Lower lobe of right lung (tissue), 2 donors: ENCODE measurements around the gene ADIPOR1. TPM values are rescaled to one million over a fixed set of nuclear protein-coding genes. Genes with fewer than 3 reads are reported as not detected.
"Not testable (repeated sequence)": the region's sequence is repeated elsewhere in the genome, so short reads cannot be mapped to it uniquely, and the experiment has no call there.

ENCODE experiments used
- ATAC-seq, 2 donors: fragments of 200-7000 bp; cut with Tn5 transposase; one replicate each; pipeline ENCODE4 v1.9.1; 2020 to 2022; ENCODE audit warnings: mild to moderate bottlenecking in 2 of 2, moderate library complexity in 2 of 2
- DNase-seq: peaks from one replicate; pipeline ENCODE4 v3.0.0-alpha.2; 2020
- H3K27ac ChIP-seq: fragments of 200-600 bp; one replicate; pipeline ENCODE4 v1.8.0; 2022
- H3K27me3 ChIP-seq: fragments of 200-600 bp; one replicate; pipeline ENCODE4 v1.8.0; 2022; ENCODE audit warnings: low read depth
- H3K36me3 ChIP-seq: fragments of 200-600 bp; one replicate; pipeline ENCODE4 v1.8.0; 2022; ENCODE audit warnings: mild to moderate bottlenecking
- H3K4me1 ChIP-seq: fragments of 200-600 bp; one replicate; pipeline ENCODE4 v1.8.0; 2022
- H3K4me3 ChIP-seq: fragments of 200-600 bp; one replicate; pipeline ENCODE4 v1.8.0; 2022; ENCODE audit warnings: mild to moderate bottlenecking
- H3K9me3 ChIP-seq: fragments of 200-600 bp; one replicate; pipeline ENCODE4 v1.8.0; 2022
- intact Hi-C: fragments of 100-400 bp; cut with DNase I; formaldehyde crosslinking; loops from one replicate; pipeline ENCODE4 v1.11.0; 2022
- total RNA-seq: library from RNA; stranded (reverse); fragmentation: NEBNext Ultra II Directional; extraction: Animal tissue kit (Norgen Biotek cat#: 25700); gene quantifications from one replicate; pipeline ENCODE4 v1.2.1, GENCODE V29; 2021
- TF ChIP-seq, protein P1 (sequence below): fragments of 200-600 bp; IDR thresholded peaks from one replicate; pipeline ENCODE4 v1.8.0; 2022; ENCODE audit warnings: antibody characterized with exemption, mild to moderate bottlenecking
- donor health status: DM: no; HTN: yes; CAD: no; lungs with severe emphysema.

ADIPOR1 gene
- total RNA-seq, 1 donor from 2014 or later, result 110 TPM

DNA sequence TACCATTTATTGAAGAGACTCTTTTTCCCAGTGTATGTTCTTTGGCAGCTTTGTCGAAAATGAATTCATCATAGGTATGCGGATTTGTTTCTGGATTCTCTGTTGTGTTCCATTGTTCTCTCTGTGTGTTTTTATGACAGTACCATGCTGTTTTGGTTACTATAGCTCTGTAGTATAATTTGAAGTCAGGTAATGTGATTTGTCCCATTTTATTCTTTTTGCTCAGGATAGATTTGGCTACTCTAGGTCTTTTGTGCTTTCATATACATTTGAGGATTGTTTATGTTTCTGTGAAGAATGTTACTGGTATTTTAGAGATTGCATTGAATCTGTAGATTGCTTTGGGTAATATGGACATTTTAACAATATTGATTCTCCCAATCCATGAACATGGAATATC is 25.6 kb downstream of the ADIPOR1 start:
- no peaks in the 10 kb centered on the region for H3K36me3 ChIP-seq
- intact Hi-C loops, result no loop called here
- no peak overlapping the region for H3K4me3 ChIP-seq
- TF ChIP-seq, protein P1, sequence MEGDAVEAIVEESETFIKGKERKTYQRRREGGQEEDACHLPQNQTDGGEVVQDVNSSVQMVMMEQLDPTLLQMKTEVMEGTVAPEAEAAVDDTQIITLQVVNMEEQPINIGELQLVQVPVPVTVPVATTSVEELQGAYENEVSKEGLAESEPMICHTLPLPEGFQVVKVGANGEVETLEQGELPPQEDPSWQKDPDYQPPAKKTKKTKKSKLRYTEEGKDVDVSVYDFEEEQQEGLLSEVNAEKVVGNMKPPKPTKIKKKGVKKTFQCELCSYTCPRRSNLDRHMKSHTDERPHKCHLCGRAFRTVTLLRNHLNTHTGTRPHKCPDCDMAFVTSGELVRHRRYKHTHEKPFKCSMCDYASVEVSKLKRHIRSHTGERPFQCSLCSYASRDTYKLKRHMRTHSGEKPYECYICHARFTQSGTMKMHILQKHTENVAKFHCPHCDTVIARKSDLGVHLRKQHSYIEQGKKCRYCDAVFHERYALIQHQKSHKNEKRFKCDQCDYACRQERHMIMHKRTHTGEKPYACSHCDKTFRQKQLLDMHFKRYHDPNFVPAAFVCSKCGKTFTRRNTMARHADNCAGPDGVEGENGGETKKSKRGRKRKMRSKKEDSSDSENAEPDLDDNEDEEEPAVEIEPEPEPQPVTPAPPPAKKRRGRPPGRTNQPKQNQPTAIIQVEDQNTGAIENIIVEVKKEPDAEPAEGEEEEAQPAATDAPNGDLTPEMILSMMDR, result no peak
- DNase-seq (no peak), ATAC-seq (no peak)
- no peaks in the 10 kb centered on the region for H3K9me3 ChIP-seq
- no peaks in the 10 kb centered on the region for H3K4me1 ChIP-seq
- no peaks in the 10 kb centered on the region for H3K27me3 ChIP-seq
- no peak overlapping the region for H3K27ac ChIP-seq

DNA sequence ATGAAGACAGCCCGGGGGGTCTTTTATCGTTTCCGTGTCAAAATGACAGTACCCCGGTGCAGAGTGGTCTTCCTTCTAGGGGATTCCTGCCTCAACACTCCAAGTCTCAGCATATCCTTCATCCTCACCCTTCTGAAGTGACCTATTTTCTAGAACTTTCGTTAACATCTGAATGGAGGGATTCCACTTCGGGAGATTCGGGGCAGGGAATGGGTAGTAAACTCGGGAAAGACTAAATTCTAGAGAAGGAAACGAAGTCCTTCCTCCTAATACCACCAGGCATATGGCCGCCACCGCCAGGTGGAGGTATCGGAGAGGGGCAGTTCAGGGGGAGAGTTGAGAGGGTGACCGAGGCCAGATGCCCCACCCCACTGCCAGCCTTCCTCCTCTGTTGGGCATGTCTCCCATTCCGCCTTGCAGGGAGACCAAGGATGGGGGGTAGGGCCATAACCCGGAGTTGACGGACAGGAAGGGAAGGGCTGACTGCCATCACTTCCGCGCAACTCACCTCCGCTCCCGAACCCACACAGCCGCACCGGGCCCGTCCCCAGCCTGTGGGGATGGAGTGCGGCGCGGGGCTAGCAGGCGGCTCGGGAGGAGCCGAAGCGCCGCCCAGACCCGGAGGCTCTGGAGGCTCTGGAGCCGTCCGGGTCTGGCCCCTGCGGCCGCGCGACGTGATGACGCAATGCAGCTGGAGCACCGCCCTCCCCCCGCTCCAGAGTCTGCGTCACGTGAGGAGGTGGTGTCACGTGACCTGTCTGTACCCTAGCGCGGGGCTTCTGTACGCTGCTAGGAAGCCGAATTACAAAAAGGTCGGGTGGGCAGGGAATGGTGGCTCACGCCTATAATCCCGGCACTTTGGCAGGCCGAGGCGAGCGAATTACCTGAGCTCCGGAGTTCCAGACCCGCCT is 31.3 kb downstream of the ADIPOR1 start, which contains the start of gene KLHL12:
KLHL12 (minus strand) TSS at position 654 of the 911 bp plus-strand sequence. CDS start 2,072 bp downstream, outside the sequence.
- peaks cover 21% of the 10 kb centered on the region for H3K36me3 ChIP-seq
- TF ChIP-seq, protein P1, result peak; percentile 56
- peak; percentile 99 for ATAC-seq
- peak within 1 kb of the TSS; percentile 81 for H3K4me3 ChIP-seq
- peaks cover 28% of the 10 kb centered on the region for H3K4me1 ChIP-seq
- DNase-seq, result peak; percentile 98
- peak within 1 kb of the TSS; percentile 94 for H3K27ac ChIP-seq
- H3K27me3 ChIP-seq, result no peaks in the 10 kb centered on the region
- intact Hi-C loops, result no loop called here
- no peaks in the 10 kb centered on the region for H3K9me3 ChIP-seq

DNA sequence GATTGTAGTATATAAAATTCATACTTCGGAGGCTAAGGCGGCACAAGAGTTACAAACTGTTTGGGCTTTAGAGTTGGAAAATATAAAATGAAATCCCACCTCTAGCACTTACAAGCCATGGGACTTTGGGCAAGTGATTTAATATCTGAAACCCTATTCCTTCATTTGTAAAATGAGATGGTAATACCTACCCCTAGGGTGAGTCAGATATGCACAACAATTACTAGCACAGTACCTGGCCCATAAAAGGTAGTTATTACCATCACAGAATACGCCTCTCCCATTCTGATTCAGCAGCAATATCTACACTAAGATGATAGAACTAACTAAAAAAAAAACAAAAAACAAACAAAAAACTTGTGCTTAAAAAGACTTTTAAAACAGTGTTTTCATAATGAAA is 34.6 kb downstream of the ADIPOR1 start:
- Histone ChIP-seq H3K36me3 (peaks cover 35% of the 10 kb centered on the region), H3K4me1 (peaks cover 28% of the 10 kb centered on the region), H3K27me3 (no peaks in the 10 kb centered on the region), H3K27ac (no peak overlapping the region), H3K9me3 (no peaks in the 10 kb centered on the region), H3K4me3 (no peak overlapping the region)
- ATAC-seq, result no peak
- intact Hi-C loops, result no loop called here
- TF ChIP-seq, protein P1, result no peak
- DNase-seq, result no peak

DNA sequence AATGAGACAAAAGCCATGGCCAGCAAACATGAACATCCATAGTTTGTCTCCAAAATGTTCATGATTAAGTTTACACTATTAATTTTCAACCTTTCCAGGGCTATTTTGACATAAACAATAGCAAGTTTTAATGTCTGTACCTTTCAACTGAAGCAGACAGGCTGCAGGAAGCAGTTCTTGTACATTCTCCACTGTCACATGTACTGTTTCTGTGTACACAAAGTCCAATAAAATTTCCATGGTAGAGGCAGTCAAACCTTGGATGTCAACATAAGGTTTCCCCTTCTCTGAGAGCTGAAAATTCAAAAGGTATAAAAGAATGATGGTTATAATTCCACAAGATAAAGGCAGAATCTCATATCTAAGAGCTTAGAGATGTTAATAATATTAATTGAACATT is 38.5 kb downstream of the ADIPOR1 start:
- Histone ChIP-seq H3K27ac (no peak overlapping the region), H3K4me3 (no peak overlapping the region), H3K36me3 (peaks cover 71% of the 10 kb centered on the region), H3K27me3 (no peaks in the 10 kb centered on the region), H3K9me3 (no peaks in the 10 kb centered on the region), H3K4me1 (peaks cover 16% of the 10 kb centered on the region)
- intact Hi-C loops, result no loop called here
- TF ChIP-seq, protein P1, result no peak
- no peak for DNase-seq
- no peak for ATAC-seq

DNA sequence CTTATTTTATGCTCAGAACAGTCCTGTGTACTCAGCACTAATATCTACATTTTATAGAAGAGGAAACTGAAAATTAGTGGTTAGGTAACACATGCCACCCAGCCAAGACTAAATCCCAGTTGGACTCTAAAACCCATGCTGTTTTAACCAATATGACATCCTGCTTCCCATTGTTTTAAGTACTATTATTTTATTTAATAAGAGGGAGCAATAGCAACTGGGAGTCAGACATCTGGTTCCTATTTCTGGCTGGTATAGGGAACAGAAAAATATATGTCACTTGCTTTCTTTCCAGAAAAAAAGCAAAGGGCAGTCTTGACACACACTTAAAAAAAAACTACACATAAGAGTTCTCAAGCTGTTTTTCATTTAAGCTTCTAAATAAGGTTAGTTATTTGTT is 43.0 kb downstream of the ADIPOR1 start:
- TF ChIP-seq, protein P1, result no peak
- Histone ChIP-seq H3K4me3 (no peak overlapping the region), H3K27ac (no peak overlapping the region), H3K36me3 (peaks cover 97% of the 10 kb centered on the region), H3K27me3 (no peaks in the 10 kb centered on the region), H3K9me3 (no peaks in the 10 kb centered on the region), H3K4me1 (no peaks in the 10 kb centered on the region)
- ATAC-seq, result no peak
- DNase-seq, result no peak
- intact Hi-C loops, result no loop called here

DNA sequence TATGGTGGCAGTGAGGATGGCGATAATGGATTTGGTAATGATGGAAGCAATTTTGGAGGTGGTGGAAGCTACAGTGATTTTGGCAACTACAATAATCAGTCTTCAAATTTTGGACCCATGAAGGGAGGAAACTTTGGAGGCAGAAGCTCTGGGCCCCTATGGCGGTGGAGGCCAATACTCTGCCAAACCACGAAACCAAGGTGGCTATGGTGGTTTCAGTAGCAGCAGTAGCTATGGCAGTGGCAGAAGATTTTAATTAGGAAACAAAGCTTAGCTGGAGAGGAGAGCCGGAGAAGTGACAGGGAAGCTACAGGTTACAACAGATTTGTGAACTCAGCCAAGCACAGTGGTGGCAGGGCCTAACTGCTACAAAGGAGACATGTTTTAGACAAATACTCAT is 45.6 kb downstream of the ADIPOR1 start:
- peaks cover 100% of the 10 kb centered on the region for H3K36me3 ChIP-seq
- H3K4me3 ChIP-seq, H3K4me1 ChIP-seq, ATAC-seq, H3K9me3 ChIP-seq, H3K27ac ChIP-seq, H3K27me3 ChIP-seq, DNase-seq, intact Hi-C loops: not testable (repeated sequence)
